GM21515 (cell line): Measurements from ENCODE around the gene CNKSR3.

Experiments
- ATAC-seq: cut with Tn5 transposase; IDR thresholded peaks from one replicate; pipeline ENCODE4 v1.9.1; 2021; ENCODE audit not compliant: unreplicated experiment

CNKSR3 gene

GRCh38 chr6:154458565-154459470 lies 51.7 kb downstream of the CNKSR3 start:
- no peak for ATAC-seq

- ATAC-seq = no peak
Measured at GRCh38 chr6:154457881-154458284, 52.6 kb downstream of the CNKSR3 start.

- ATAC-seq = no peak
Measured at GRCh38 chr6:154457046-154457713, 53.3 kb downstream of the CNKSR3 start.

- no peak for ATAC-seq
Measured at GRCh38 chr6:154453329-154453728, 57.2 kb downstream of the CNKSR3 start.

- ATAC-seq = no peak
Measured at GRCh38 chr6:154450498-154450897, 60.0 kb downstream of the CNKSR3 start.

- no peak for ATAC-seq
Measured at GRCh38 chr6:154448448-154449096, 61.9 kb downstream of the CNKSR3 start.

GRCh38 chr6:154447954-154448353 lies 62.5 kb downstream of the CNKSR3 start:
- ATAC-seq = no peak

- no peak for ATAC-seq
Measured at GRCh38 chr6:154446984-154447383, 63.5 kb downstream of the CNKSR3 start.

- no peak for ATAC-seq
Measured at GRCh38 chr6:154445417-154445816, 65.1 kb downstream of the CNKSR3 start.

DNA sequence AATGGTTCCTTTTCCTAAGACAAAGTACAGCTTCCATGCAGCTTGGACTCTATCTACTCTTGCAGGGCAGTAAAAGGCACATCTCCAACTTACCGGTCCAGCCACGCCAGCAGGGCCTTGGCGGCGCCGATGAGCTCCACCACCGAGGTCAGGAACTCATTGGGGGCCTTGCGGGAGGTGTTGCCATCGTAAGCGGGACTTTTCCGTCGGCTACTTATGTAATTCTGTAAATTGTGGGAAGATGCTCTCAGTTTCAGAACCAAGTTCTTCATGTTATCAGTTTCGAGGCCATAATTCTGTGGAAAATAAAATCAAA lies 68.5 kb downstream of the CNKSR3 start:
- ATAC-seq = no peak

GRCh38 chr6:154440422-154441043 lies 70.0 kb downstream of the CNKSR3 start:
- ATAC-seq = no peak

DNA sequence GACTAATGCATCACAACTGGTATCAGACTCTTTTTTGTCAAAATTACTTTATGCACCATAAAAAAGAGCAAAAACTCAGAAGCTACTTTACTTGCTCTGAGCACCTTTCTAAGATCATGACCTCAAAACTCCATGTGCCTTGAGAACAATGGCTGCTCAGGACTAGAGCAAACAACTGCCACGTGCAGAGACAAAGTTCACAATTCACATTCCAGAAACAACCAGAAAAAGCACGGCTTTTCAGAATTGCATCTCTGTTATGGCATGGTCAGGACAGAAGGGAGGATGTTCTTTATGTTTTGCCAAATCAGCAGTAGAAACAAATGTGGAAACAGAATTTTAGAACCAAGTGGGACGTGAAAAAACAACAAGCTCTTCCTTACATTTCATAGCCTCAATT lies 70.5 kb downstream of the CNKSR3 start:
- no peak for ATAC-seq

- no peak for ATAC-seq
Measured at GRCh38 chr6:154438882-154439415, 71.5 kb downstream of the CNKSR3 start.

GRCh38 chr6:154435400-154435945 lies 75.0 kb downstream of the CNKSR3 start:
- no peak for ATAC-seq

- ATAC-seq = no peak
Measured at GRCh38 chr6:154434662-154435061, 75.8 kb downstream of the CNKSR3 start.

DNA sequence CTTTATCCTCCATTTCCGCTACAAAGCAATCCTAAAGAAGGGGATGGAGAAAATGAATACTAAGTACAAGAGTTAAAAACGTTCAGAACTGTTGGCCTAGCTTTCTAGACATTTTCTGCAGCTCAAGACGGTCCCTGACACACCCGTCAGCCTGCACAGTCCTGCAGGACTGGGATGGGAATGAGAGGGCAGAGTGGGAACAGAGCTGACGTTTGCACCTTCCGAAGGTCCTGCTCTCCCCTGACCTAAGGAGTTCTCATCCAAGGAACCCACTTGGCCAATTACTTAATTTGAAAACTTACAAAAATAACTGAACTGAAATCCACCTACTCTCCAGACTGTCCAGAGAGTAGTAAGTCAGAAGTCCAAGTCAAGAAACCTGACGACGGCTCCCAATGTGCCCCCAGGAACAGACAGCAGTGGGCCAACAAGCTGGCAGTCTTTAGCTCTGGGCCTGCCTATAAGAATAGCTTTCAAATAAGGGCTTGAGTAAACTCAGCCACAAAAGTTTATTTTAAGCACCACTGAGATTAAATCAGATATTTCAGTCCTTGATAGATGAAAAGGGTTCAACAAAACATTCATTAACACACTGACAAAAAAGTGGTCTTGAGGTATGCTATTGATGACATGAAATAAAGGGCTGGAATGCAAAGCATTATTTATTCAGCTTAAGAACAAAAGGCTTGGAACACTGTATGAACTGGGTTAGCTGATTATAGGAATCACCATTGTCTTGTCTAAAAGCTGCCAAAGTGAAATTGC lies 76.8 kb downstream of the CNKSR3 start:
- ATAC-seq = no peak

GRCh38 chr6:154432533-154433476 lies 77.7 kb downstream of the CNKSR3 start:
- no peak for ATAC-seq

DNA sequence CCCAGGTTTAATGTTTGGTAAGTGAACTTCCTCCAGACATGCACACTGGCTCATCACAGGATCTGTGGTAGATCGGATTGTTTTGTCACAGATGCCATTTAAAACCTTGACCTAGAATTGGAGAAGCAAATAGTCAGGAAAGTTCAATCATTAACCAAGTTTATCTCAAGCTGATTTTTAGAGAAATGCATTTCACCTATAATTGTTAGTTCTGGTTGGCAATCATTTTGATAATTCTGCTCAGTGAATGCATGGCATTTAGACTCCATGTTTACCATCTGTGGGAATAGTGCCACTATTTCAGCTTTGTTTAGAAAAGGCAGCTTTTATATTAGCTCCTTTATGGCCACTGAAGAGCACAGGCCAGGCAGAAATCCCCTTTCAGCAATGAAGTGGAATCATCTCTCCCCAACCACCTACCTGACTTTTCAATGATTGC lies 80.0 kb downstream of the CNKSR3 start:
- no peak for ATAC-seq

DNA sequence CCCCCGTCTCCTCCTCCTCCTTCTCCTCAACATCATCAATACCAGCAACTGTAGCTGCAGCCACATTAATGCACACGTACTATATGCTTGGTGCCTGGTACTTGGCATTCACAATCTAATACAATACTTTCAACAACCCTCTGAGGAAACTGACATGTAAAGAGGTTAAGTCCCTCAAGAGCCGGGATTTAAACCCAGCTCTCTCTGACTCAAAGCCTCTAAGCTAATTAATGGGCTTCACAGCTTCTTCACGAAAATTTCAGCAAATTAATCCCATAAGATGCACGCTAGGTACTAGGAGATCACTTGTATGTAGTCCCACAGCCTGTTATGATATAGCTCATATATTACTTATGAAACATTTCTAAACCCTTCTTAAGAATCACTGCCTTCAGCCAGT lies 80.8 kb downstream of the CNKSR3 start:
- ATAC-seq = no peak
